ENCODE data around the gene ALDH3A1. TPM values are rescaled to one million over a fixed set of nuclear protein-coding genes. Genes with fewer than 3 reads are reported as not detected.

The ALDH3A1 gene
- total RNA-seq, 1 experiment from 2014 or later: 0.38 TPM

- CTCF ChIA-PET: no interaction called here
- no TSS peak for BruUV-seq (replicated peaks)
- Mint-ChIP-seq H3K4me3 (ENCODE audit: low read depth, unreplicated experiment) (no peak overlapping the region), H3K36me3 (ENCODE audit: insufficient read depth, unreplicated experiment) (no peaks in the 10 kb centered on the region), H3K4me1 (ENCODE audit: low read depth, unreplicated experiment) (no peaks in the 10 kb centered on the region), H3K27ac (ENCODE audit: unreplicated experiment) (no peak overlapping the region), H3K27me3 (ENCODE audit: unreplicated experiment) (no peaks in the 10 kb centered on the region), H3K9me3 (ENCODE audit: low read depth, unreplicated experiment) (no peaks in the 10 kb centered on the region)
- TF ChIP-seq CTCF (IDR thresholded peaks at IDR 0.05; ENCODE audit: unreplicated experiment): no peak
- DNase-seq: no peak
- intact Hi-C loops (cut with micrococcal nuclease; ENCODE audit: unreplicated experiment): no loop called here
Measured at GRCh38 chr17:19785854-19786253, 37.8 kb upstream of the ALDH3A1 start.

- intact Hi-C loops (cut with micrococcal nuclease; ENCODE audit: unreplicated experiment): no loop called here
- BruUV-seq (replicated peaks): no TSS peak
- no peak overlapping the region for H3K4me3 Mint-ChIP-seq (ENCODE audit: low read depth, unreplicated experiment)
Measured at GRCh38 chr17:19781488-19782458, 33.7 kb upstream of the ALDH3A1 start.

GRCh38 chr17:19780846-19781245, 32.7 kb upstream of the ALDH3A1 start:
- intact Hi-C loops (cut with micrococcal nuclease; ENCODE audit: unreplicated experiment): no loop called here
- TF ChIP-seq CTCF (IDR thresholded peaks at IDR 0.05; ENCODE audit: unreplicated experiment): no peak
- no peak overlapping the region for H3K27ac Mint-ChIP-seq (ENCODE audit: unreplicated experiment)
- H3K9me3 Mint-ChIP-seq (ENCODE audit: low read depth, unreplicated experiment): no peaks in the 10 kb centered on the region
- H3K4me1 Mint-ChIP-seq (ENCODE audit: low read depth, unreplicated experiment): no peaks in the 10 kb centered on the region
- H3K27me3 Mint-ChIP-seq (ENCODE audit: unreplicated experiment): no peaks in the 10 kb centered on the region
- CTCF ChIA-PET: interaction anchor here (0.7 kb wide), 1 partner anchor 532 kb away, joined by 4 read pairs; no protein-coding TSS in a partner anchor
- H3K36me3 Mint-ChIP-seq (ENCODE audit: insufficient read depth, unreplicated experiment): no peaks in the 10 kb centered on the region
- no peak for DNase-seq
- no peak overlapping the region for H3K4me3 Mint-ChIP-seq (ENCODE audit: low read depth, unreplicated experiment)
- BruUV-seq (replicated peaks): no TSS peak

More at GRCh38 chr17:19781488-19782458, 33.7 kb upstream of the ALDH3A1 start:
- no peaks in the 10 kb centered on the region for H3K27me3 Mint-ChIP-seq (ENCODE audit: unreplicated experiment)
- H3K27ac Mint-ChIP-seq (ENCODE audit: unreplicated experiment): no peak overlapping the region
- no peaks in the 10 kb centered on the region for H3K9me3 Mint-ChIP-seq (ENCODE audit: low read depth, unreplicated experiment)
- no peaks in the 10 kb centered on the region for H3K4me1 Mint-ChIP-seq (ENCODE audit: low read depth, unreplicated experiment)
- no peaks in the 10 kb centered on the region for H3K36me3 Mint-ChIP-seq (ENCODE audit: insufficient read depth, unreplicated experiment)
- CTCF ChIA-PET: no interaction called here
- no peak for TF ChIP-seq CTCF (IDR thresholded peaks at IDR 0.05; ENCODE audit: unreplicated experiment)
- no peak for DNase-seq

GRCh38 chr17:19773534-19773933, 25.4 kb upstream of the ALDH3A1 start:
- no peaks in the 10 kb centered on the region for H3K27me3 Mint-ChIP-seq (ENCODE audit: unreplicated experiment)
- CTCF ChIA-PET: interaction anchor here (0.7 kb wide), 1 partner anchor 36 kb away, joined by 8 read pairs; no protein-coding TSS in a partner anchor
- no TSS peak for BruUV-seq (replicated peaks)
- H3K4me3 Mint-ChIP-seq (ENCODE audit: low read depth, unreplicated experiment): no peak overlapping the region
- H3K9me3 Mint-ChIP-seq (ENCODE audit: low read depth, unreplicated experiment): no peaks in the 10 kb centered on the region
- no peak for TF ChIP-seq CTCF (IDR thresholded peaks at IDR 0.05; ENCODE audit: unreplicated experiment)
- no peak for DNase-seq
- H3K27ac Mint-ChIP-seq (ENCODE audit: unreplicated experiment): no peak overlapping the region
- H3K36me3 Mint-ChIP-seq (ENCODE audit: insufficient read depth, unreplicated experiment): no peaks in the 10 kb centered on the region
- H3K4me1 Mint-ChIP-seq (ENCODE audit: low read depth, unreplicated experiment): no peaks in the 10 kb centered on the region
- intact Hi-C loops (cut with micrococcal nuclease; ENCODE audit: unreplicated experiment): no loop called here
